ENCODE data around the gene CBLC.
A peak's percentile ranks its signal among the peaks of the same experiment; 100 is the strongest.

Gene CBLC

DNA sequence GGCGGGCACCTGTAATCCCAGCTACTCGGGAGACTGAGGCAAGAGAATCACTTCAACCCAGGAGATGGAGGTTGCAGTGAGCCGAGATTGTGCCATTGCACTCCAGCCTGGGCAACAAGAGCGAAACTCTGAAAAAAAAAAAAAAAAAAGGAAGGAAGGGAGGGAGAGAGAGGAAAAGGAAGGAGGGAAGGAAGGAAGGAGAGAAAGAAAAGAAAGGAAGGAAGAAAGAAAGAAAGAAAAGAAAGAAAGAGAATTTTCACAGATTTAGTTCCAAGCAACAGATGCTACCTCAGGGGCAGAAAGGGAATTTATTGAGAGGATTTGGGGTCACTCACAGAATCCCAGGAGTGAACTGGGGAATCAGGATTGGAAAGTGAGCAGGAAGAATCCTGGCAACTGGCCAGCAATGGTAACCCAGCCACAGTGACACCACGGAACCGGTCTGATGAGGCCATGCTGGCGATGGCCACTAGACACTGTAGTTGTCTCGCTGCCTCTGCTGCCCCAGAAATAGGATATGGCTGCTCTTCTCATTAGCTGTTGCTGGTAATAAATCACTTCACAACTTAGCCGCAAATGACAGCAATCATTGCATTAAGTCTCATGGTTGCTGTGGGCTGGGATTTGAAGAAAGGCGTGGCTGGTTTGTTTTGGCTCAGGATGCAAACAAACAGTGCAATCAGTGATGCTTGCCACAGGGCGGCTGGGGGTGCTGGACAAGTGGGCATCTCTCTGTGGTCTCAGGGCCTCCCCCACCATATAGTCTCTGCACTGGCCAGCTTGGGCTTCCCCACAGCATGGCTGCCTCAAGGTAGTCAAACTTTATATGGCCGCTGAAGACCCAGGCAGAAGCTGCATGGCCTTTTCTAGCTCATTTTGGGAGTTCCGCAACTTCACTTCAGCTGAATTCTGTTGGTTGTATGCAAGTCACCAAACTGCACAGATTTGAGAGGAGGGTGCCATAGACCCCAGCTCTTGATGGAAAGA lies 26.0 kb downstream of the CBLC start:
- no peak for DNase-seq

DNA sequence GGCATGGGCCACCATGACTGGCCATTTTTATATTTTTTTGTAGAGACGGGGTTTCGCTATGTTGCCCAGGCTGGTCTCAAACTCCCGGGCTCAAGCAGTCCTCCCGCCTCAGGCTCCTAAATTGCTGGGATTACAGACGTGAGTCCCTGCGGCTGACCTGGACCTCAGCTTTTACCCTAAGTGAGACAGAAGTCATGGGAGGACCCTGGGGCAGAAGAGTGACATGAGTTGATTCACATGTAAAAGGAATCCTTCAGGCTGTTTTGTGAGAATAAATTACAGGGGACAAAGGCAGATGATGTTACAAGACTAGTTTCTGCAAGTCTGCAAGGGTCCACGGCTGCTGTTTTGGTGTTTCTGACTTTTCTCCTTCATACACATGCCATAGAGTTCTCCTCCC lies 28.6 kb downstream of the CBLC start:
- Histone ChIP-seq H3K36me3 (no peaks in the 10 kb centered on the region), H3K27me3 (ENCODE audit: insufficient read depth, low read depth, severe bottlenecking) (no peaks in the 10 kb centered on the region), H3K4me3 (ENCODE audit: low read depth, low read length) (no peak overlapping the region), H3K9me3 (ENCODE audit: severe bottlenecking) (no peaks in the 10 kb centered on the region), H3K27ac (no peak overlapping the region)
- TF ChIP-seq, protein P1, sequence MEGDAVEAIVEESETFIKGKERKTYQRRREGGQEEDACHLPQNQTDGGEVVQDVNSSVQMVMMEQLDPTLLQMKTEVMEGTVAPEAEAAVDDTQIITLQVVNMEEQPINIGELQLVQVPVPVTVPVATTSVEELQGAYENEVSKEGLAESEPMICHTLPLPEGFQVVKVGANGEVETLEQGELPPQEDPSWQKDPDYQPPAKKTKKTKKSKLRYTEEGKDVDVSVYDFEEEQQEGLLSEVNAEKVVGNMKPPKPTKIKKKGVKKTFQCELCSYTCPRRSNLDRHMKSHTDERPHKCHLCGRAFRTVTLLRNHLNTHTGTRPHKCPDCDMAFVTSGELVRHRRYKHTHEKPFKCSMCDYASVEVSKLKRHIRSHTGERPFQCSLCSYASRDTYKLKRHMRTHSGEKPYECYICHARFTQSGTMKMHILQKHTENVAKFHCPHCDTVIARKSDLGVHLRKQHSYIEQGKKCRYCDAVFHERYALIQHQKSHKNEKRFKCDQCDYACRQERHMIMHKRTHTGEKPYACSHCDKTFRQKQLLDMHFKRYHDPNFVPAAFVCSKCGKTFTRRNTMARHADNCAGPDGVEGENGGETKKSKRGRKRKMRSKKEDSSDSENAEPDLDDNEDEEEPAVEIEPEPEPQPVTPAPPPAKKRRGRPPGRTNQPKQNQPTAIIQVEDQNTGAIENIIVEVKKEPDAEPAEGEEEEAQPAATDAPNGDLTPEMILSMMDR (IDR thresholded peaks at IDR 0.05; ENCODE audit: low read depth, low read length): no peak
- no peak for DNase-seq

More for the DNA sequence above, 26.0 kb downstream of the CBLC start:
- Histone ChIP-seq H3K9me3 (ENCODE audit: severe bottlenecking) (no peaks in the 10 kb centered on the region), H3K27me3 (ENCODE audit: insufficient read depth, low read depth, severe bottlenecking) (no peaks in the 10 kb centered on the region), H3K27ac (no peak overlapping the region), H3K36me3 (no peaks in the 10 kb centered on the region), H3K4me3 (ENCODE audit: low read depth, low read length) (no peak overlapping the region)
- TF ChIP-seq, protein P1 (IDR thresholded peaks at IDR 0.05; ENCODE audit: low read depth, low read length): no peak

DNA sequence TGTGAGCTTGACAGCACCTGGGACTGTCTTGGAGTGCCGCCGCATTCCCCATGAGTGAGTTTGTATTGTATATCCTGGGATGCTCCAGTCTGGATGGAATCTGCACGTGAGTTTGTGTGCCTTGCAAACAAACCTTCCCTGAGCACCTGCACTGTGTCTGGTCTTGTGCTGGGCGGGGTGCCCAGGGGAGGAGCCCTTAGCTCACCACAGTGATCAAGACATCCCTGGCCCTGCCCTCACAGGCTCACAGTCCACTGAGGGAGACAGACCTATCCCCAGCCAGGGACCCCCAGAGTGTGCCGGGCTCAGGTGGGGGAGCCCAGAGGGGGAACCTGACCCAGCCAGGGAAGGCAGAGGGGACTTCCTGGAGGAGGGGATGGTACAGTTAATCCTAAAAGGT lies 29.5 kb downstream of the CBLC start:
- Histone ChIP-seq H3K4me3 (ENCODE audit: low read depth, low read length) (no peak overlapping the region), H3K36me3 (no peaks in the 10 kb centered on the region; the same call in 1 of the 2 replicates), H3K27me3 (ENCODE audit: insufficient read depth, low read depth, severe bottlenecking) (no peaks in the 10 kb centered on the region), H3K27ac (no peak overlapping the region), H3K9me3 (ENCODE audit: severe bottlenecking) (no peaks in the 10 kb centered on the region)
- TF ChIP-seq, protein P1 (IDR thresholded peaks at IDR 0.05; ENCODE audit: low read depth, low read length): no peak
- no peak for DNase-seq

DNA sequence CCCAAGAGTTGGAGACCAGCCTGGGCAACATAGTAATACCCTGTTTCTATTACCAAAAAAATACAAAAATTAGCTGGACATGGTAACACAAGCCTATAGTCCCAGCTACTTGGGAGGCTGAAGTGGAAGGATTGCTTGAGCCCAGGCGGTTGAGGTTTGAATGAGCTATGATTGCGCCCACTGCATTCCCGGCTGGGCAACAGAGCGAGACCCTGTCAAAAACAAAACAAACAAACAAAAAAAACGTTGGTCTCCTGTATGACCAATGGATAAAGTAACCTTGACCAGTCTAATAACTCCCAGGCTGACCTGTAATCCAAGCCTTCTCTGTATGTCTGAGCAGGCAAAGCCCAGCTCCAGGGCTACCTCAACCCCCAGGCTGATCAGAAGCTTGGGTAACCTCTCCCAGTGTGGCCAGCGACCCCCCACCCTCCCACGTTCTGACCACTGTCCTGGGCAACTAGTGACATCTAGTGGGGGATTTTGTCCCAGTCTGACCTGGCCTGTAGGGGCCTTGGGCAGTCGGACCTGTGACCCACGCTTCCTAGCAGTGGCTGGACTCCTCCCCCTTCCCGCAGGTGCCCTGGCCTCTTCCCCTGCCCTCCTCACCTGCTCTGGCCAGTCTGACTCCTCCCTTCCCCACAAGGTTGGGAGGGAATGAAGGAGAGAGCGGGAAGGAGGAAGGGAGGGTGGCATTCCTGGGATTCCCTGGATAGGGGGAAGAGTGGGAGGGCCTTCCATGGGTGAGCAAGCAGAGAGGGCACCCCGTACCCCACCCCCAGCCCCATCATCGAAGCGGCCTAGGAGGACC lies 30.2 kb downstream of the CBLC start:
- peak; percentile 71 for DNase-seq
- Histone ChIP-seq H3K4me3 (ENCODE audit: low read depth, low read length) (no peak overlapping the region), H3K27me3 (ENCODE audit: insufficient read depth, low read depth, severe bottlenecking) (no peaks in the 10 kb centered on the region), H3K36me3 (no peaks in the 10 kb centered on the region; the same call in 1 of the 2 replicates), H3K27ac (no peak overlapping the region), H3K9me3 (ENCODE audit: severe bottlenecking) (no peaks in the 10 kb centered on the region)
- TF ChIP-seq, protein P1 (IDR thresholded peaks at IDR 0.05; ENCODE audit: low read depth, low read length): peak; percentile 49

DNA sequence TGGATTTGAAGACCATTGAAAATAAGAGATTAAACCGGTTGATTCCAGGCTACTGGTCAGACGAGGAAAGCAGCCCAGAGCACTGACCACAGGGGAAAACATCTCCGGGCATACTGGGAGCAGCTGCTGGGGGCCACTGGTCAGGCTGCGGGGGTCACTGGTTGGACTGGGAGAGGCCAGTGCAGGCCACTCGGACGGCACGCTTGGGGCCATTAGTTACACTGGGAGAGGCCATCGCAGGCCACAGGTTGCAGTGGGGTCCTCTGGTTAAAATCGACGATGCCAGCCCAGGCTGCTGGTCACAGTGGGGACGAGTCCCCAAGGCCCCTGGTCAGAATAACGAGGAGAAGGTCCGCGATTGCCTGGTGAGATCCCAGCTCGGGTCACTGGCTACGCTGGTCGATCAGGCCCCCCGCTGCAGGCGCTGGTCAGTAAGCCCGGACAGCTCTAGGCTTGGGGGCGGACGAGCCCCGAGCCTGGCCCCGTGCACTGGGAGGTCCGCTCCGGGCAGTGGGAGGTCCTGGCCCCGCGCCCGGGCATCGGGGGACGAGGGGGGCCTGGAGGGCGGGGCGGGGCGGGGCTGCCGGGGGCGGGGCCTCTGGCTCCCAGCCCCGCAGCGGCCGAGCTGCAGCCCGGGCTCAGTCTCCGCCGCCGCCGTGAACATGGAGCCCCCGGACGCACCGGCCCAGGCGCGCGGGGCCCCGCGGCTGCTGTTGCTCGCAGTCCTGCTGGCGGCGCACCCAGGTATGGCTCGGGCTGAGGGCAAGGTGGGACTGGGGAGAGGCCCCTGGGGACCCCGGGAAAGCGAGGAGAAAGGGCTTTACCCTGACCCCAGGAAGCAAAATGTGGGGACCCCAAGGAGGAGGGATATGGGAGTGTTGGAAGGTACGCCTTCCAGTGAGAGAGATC lies 31.0 kb downstream of the CBLC start, which contains the start of gene BCAM:
Gene BCAM, plus strand, starts transcription at position 641 of the 909 bp plus-strand sequence. Its CDS starts 22 bp downstream, at position 663.
- peak; percentile 39 for DNase-seq
- H3K4me3 ChIP-seq (ENCODE audit: low read depth, low read length): peak within 1 kb of the TSS; percentile 70
- H3K9me3 ChIP-seq (ENCODE audit: severe bottlenecking): no peaks in the 10 kb centered on the region
- H3K27me3 ChIP-seq (ENCODE audit: insufficient read depth, low read depth, severe bottlenecking): no peaks in the 10 kb centered on the region
- H3K36me3 ChIP-seq: peaks cover 3% of the 10 kb centered on the region
- peak within 1 kb of the TSS; percentile 49 for H3K27ac ChIP-seq
- TF ChIP-seq, protein P1 (IDR thresholded peaks at IDR 0.05; ENCODE audit: low read depth, low read length): no peak
